Peyer's patch (tissue), 4 donors: Measurements from ENCODE around the gene DYRK1A.

ENCODE experiments used
- CTCF ChIP-seq, 6 experiments: fragments of 450-650 bp in 4 of 6; fragments of 200-600 bp in 2 of 6; sonication (generic) in 1 of 6; IDR thresholded peaks; one replicate each; pipeline ENCODE4 v1.5.1; 2017 to 2019; ENCODE audit warnings: antibody characterized with exemption in 6 of 6, mild to moderate bottlenecking in 3 of 6, moderate library complexity in 1 of 6
- POLR2A ChIP-seq, 2 donors: fragments of 450-650 bp; IDR thresholded peaks; one replicate each; pipeline ENCODE4 v1.5.1; 2017; ENCODE audit warnings: antibody characterized with exemption in 2 of 2, mild to moderate bottlenecking in 2 of 2, moderate library complexity in 2 of 2

GRCh38 chr21:37564341-37564923, 197.9 kb downstream of the DYRK1A start:
- peak in 2 of 6 experiments; percentile 4 to 5 for TF ChIP-seq CTCF (IDR thresholded peaks at IDR 0.05)
- no peak for TF ChIP-seq POLR2A (IDR thresholded peaks at IDR 0.05)
